Endodermal cell (in vitro differentiated cells): ENCODE measurements around the gene ANGPTL7. TPM values are rescaled to one million over a fixed set of nuclear protein-coding genes. Genes with fewer than 3 reads are reported as not detected.

ENCODE experiments used
- DNase-seq: peaks from one replicate; pipeline ENCODE4 v3.0.0-alpha.2; 2017
- H3K27ac ChIP-seq: 2 replicates; pipeline ENCODE4 v1.5.1; 2013; ENCODE audit warnings: mild to moderate bottlenecking, low read depth, low read length, moderate library complexity
- H3K27me3 ChIP-seq: 2 replicates; pipeline ENCODE4 v1.6.1; 2013; ENCODE audit warnings: mild to moderate bottlenecking, low read length, moderate library complexity; ENCODE audit not compliant: insufficient read depth, control insufficient read depth, poor library complexity, severe bottlenecking
- H3K36me3 ChIP-seq: 2 replicates; pipeline ENCODE4 v1.7.0; 2013; ENCODE audit warnings: mild to moderate bottlenecking, low read length, moderate library complexity; ENCODE audit not compliant: control insufficient read depth, insufficient read depth
- H3K4me1 ChIP-seq: one replicate; pipeline ENCODE4 v1.7.0; 2013; ENCODE audit warnings: low read length; ENCODE audit not compliant: control insufficient read depth, insufficient read depth
- H3K4me3 ChIP-seq: 2 replicates; pipeline ENCODE4 v1.5.1; 2013; ENCODE audit warnings: mild to moderate bottlenecking, low read length, moderate library complexity
- H3K9ac ChIP-seq: 2 replicates; pipeline ENCODE4 v1.6.1; 2013; ENCODE audit warnings: mild to moderate bottlenecking, low read length, moderate library complexity; ENCODE audit not compliant: poor library complexity, severe bottlenecking; ENCODE audit errors: extremely low read depth
- H3K9me3 ChIP-seq: 2 replicates; pipeline ENCODE4 v1.6.1; 2013; ENCODE audit warnings: mild to moderate bottlenecking, low read length, moderate library complexity; ENCODE audit not compliant: control insufficient read depth
- H3K27ac Mint-ChIP-seq: 2 replicates; pipeline ENCODE4 v1.8.0; 2020; ENCODE audit warnings: mixed read lengths
- H3K27me3 Mint-ChIP-seq: 2 replicates; pipeline ENCODE4 v1.8.0; 2021; ENCODE audit warnings: mild to moderate bottlenecking, mixed read lengths; ENCODE audit not compliant: insufficient read depth
- H3K36me3 Mint-ChIP-seq: 2 replicates; pipeline ENCODE4 v1.8.0; 2020; ENCODE audit warnings: low read depth, mixed read lengths
- H3K4me1 Mint-ChIP-seq: 2 replicates; pipeline ENCODE4 v1.8.0; 2020; ENCODE audit warnings: mixed read lengths
- H3K4me3 Mint-ChIP-seq: 2 replicates; pipeline ENCODE4 v1.8.0; 2020; ENCODE audit warnings: mild to moderate bottlenecking, moderate library complexity, mixed read lengths
- H3K9me3 Mint-ChIP-seq: 2 replicates; pipeline ENCODE4 v1.8.0; 2020; ENCODE audit warnings: mild to moderate bottlenecking, mixed read lengths
- CTCF ChIP-seq: fragments of 200-600 bp; sonication (generic); conservative IDR thresholded peaks from 2 replicates; pipeline ENCODE4 v1.5.0; 2021; ENCODE audit warnings: antibody characterized with exemption, mild to moderate bottlenecking
- WGBS, 2 experiments: methylation state at CpG; one replicate each; pipeline versions ENCODE4 v1.1.5 to v1.1.7; 2013; ENCODE audit warnings: missing lambda C conversion rate in 2 of 2, mixed read lengths in 1 of 2; ENCODE audit not compliant: insufficient coverage in 1 of 2, insufficient read length in 1 of 2; 5-methylcytosine and 5-hydroxymethylcytosine counted together
- total RNA-seq, 2 donors: library from RNA; stranded (reverse); fragmentation: NEBNext Ultra II Directional in 1 of 2; extraction: Animal tissue kit (Norgen Biotek cat#: 25700) in 1 of 2; gene quantifications; 2 replicates in 1 of 2; 3 replicates in 1 of 2; pipeline ENCODE4 v1.2.1, GENCODE V29; 2021

The ANGPTL7 gene
- total RNA-seq, 2 donors from 2014 or later = not detected

- H3K36me3 Mint-ChIP-seq = peaks cover 69% of the 10 kb centered on the region
- no peak for DNase-seq
- H3K27me3 Mint-ChIP-seq = no peaks in the 10 kb centered on the region
- 92 to 94% methylated on average over 2 of the region's 2 CpGs for WGBS, 2 experiments
- TF ChIP-seq CTCF = no peak
- no peaks in the 10 kb centered on the region for H3K9me3 ChIP-seq
- no peak overlapping the region for H3K27ac ChIP-seq
- no peaks in the 10 kb centered on the region for H3K9me3 Mint-ChIP-seq
- H3K4me3 Mint-ChIP-seq = no peak overlapping the region
- H3K27ac Mint-ChIP-seq = no peak overlapping the region
- H3K4me1 ChIP-seq = no peaks in the 10 kb centered on the region
- no peak overlapping the region for H3K4me3 ChIP-seq
- H3K27me3 ChIP-seq = no peaks in the 10 kb centered on the region
- H3K4me1 Mint-ChIP-seq = no peaks in the 10 kb centered on the region
- no peak overlapping the region for H3K9ac ChIP-seq
- H3K36me3 ChIP-seq = peaks cover 77% of the 10 kb centered on the region
Measured at GRCh38 chr1:11143907-11144306, 45.2 kb upstream of the ANGPTL7 start.

GRCh38 chr1:11144570-11145256 is 44.4 kb upstream of the ANGPTL7 start:
- no peak overlapping the region for H3K4me3 ChIP-seq
- TF ChIP-seq CTCF = no peak
- Mint-ChIP-seq H3K4me1 (no peaks in the 10 kb centered on the region), H3K9me3 (no peaks in the 10 kb centered on the region), H3K27ac (no peak overlapping the region), H3K36me3 (peaks cover 72% of the 10 kb centered on the region), H3K27me3 (no peaks in the 10 kb centered on the region), H3K4me3 (no peak overlapping the region)
- no peaks in the 10 kb centered on the region for H3K4me1 ChIP-seq
- no peaks in the 10 kb centered on the region for H3K9me3 ChIP-seq
- WGBS, 2 experiments = 90 to 93% methylated on average over 11 to 12 of the region's 12 CpGs
- H3K36me3 ChIP-seq = peaks cover 77% of the 10 kb centered on the region
- H3K27ac ChIP-seq = no peak overlapping the region
- H3K9ac ChIP-seq = no peak overlapping the region
- no peaks in the 10 kb centered on the region for H3K27me3 ChIP-seq
- no peak for DNase-seq

- Mint-ChIP-seq H3K9me3 (no peaks in the 10 kb centered on the region), H3K4me1 (no peaks in the 10 kb centered on the region), H3K36me3 (peaks cover 77% of the 10 kb centered on the region), H3K4me3 (no peak overlapping the region), H3K27ac (no peak overlapping the region), H3K27me3 (no peaks in the 10 kb centered on the region)
- Histone ChIP-seq H3K4me1 (no peaks in the 10 kb centered on the region), H3K36me3 (peaks cover 78% of the 10 kb centered on the region), H3K27ac (no peak overlapping the region), H3K4me3 (no peak overlapping the region), H3K9ac (no peak overlapping the region), H3K27me3 (no peaks in the 10 kb centered on the region), H3K9me3 (no peaks in the 10 kb centered on the region)
- WGBS, 2 experiments = 90 to 92% methylated on average over 5 to 6 of the region's 6 CpGs
- no peak for TF ChIP-seq CTCF
- no peak for DNase-seq
Measured at GRCh38 chr1:11145741-11146140, 43.4 kb upstream of the ANGPTL7 start.
